Endothelial cell of umbilical vein (primary cell): ENCODE measurements around the gene NEURL2.

ENCODE experiments used
- EZH2 ChIP-seq: IDR thresholded peaks from 2 replicates; pipeline ENCODE4 v1.6.1; 2012; ENCODE audit warnings: borderline replicate concordance, low read depth, mild to moderate bottlenecking, moderate library complexity, low read length, inconsistent platforms; ENCODE audit not compliant: severe bottlenecking
- GATA2 ChIP-seq: IDR thresholded peaks from 2 replicates; pipeline ENCODE4 v1.7.0; 2011; ENCODE audit warnings: low read depth, mild to moderate bottlenecking, moderate library complexity, mixed read lengths, low read length; ENCODE audit not compliant: insufficient read length, insufficient read depth
- MAX ChIP-seq: IDR thresholded peaks from 2 replicates; pipeline ENCODE4 v1.6.1; 2011; ENCODE audit not compliant: insufficient read depth, insufficient read length
- POLR2A ChIP-seq: IDR thresholded peaks from 2 replicates; pipeline ENCODE4 v1.6.1; 2012; ENCODE audit warnings: low read depth, mild to moderate bottlenecking, control low read depth, low read length
- TF ChIP-seq, protein P1 (sequence below), 2 donors: IDR thresholded peaks; 1 replicate in 1 of 2; 2 replicates in 1 of 2; pipeline ENCODE4 v1.5.1; 2011; ENCODE audit warnings: low read length in 2 of 2, mild to moderate bottlenecking in 2 of 2, moderate library complexity in 2 of 2, control low read depth in 1 of 2, inconsistent platforms in 1 of 2, low read depth in 1 of 2; ENCODE audit not compliant: insufficient read depth in 1 of 2; ENCODE audit errors: extremely low read depth in 1 of 2

GRCh38 chr20:45841407-45842129 is 49.4 kb downstream of the NEURL2 start:
- TF ChIP-seq, protein P1, sequence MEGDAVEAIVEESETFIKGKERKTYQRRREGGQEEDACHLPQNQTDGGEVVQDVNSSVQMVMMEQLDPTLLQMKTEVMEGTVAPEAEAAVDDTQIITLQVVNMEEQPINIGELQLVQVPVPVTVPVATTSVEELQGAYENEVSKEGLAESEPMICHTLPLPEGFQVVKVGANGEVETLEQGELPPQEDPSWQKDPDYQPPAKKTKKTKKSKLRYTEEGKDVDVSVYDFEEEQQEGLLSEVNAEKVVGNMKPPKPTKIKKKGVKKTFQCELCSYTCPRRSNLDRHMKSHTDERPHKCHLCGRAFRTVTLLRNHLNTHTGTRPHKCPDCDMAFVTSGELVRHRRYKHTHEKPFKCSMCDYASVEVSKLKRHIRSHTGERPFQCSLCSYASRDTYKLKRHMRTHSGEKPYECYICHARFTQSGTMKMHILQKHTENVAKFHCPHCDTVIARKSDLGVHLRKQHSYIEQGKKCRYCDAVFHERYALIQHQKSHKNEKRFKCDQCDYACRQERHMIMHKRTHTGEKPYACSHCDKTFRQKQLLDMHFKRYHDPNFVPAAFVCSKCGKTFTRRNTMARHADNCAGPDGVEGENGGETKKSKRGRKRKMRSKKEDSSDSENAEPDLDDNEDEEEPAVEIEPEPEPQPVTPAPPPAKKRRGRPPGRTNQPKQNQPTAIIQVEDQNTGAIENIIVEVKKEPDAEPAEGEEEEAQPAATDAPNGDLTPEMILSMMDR (IDR thresholded peaks at IDR 0.05; ENCODE audit: extremely low read depth in 1 of 2, insufficient read depth in 1 of 2, low read depth in 1 of 2, low read length in 2 of 2), result no peak
- TF ChIP-seq MAX (no peak), POLR2A (no peak), EZH2 (no peak), GATA2 (no peak)
